Retina (tissue), 1 donor: ENCODE measurements around the gene OVCA2.

Experiments
- DNase-seq: peaks from one replicate; pipeline ENCODE4 v3.0.0-alpha.2; 2016

OVCA2 gene

DNA sequence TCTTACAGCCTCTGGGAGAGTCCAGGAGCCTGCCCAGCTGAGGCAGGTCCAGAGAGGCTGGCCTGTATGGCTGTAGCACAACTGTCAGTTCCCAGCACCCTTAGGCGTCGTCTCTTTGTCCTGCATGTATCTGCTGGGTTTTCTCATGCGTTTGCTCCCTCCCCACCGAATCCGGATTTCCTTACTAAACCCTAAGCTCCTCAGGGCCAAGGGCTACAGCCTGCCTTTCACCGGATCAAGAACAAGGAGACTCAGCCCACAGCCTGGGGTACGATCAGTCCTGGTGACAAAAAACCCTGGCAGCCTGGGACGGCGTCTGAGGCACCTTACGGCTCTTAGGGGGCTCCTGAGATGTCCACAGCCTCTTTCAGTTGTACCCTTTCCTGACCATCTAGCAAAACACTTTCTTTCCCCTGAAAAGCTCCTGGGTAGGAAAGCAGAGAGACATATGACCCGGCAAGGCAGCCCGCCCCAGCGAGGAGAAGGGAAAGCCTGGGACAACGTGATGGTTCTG, 25.3 kb downstream of the OVCA2 start:
- peak; percentile 43 for DNase-seq

DNA sequence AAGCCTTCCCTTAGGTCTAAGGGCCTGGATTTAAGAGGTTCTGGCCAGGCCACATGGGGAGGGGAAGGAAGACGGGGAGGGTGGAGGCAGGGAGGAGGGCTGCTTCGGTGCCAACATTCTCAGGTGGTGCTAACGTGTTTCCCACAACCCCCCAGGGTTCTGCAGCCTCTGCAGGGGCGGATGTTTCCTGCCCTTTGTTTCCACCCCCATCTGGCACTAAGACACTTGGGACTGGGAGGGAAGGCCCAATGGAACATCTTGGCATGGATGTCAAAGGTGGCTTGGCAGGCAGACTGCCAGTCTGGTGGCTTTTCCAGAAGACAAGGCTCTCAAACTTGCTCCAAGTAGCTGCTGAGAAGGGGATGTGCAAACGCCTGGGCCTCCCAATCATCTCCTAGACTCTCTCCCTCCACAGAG, 25.8 kb downstream of the OVCA2 start:
- no peak for DNase-seq

DNA sequence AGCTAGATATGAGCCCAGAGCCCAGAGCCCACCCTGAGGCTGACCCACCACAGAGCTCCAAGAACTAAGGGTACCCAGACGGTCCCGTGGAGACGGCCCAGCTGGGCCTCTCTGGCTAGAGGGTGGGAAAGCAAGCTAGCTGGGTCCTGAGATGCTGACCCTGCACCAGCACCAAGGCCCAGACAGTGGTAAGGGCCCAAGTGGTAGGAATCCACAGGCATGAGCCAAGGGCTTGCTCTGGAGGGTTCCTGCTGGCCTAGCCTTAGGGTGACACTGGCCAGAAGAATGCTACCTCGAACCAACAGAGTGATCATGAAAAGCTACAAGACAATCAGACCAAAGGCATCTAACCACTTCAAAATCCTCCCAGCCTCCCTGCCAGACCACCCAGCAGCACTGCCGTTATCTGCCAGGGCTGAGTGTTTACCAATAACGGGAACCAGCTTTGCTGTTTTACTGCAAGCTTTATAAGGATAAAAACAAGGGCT, 26.3 kb downstream of the OVCA2 start:
- no peak for DNase-seq

DNA sequence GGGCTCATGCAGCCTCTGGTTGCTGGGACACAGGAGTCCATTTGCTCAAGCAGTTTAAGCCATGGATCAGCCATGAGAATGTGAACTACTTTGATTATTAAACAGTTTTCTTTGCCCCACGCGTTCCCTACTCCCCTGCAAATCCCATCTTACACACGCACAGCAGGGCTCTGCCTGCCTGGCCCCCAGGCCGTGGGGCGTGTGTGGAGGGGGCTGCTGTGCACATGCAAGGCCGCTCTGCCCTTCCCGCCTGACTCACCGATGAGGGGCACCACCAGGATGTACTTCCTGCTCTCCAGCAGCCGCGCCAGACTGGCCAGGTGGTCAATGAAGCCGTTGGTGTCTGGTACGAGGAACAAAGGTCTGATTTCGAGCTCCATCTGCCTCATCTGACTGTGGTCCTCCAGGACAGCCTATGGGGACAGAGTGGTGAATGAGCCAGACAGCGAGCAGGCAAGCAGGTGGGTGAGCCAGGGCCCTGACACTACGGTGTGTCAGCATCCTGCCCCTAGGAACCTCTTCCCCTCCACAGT, 26.8 kb downstream of the OVCA2 start:
- DNase-seq, result no peak

DNA sequence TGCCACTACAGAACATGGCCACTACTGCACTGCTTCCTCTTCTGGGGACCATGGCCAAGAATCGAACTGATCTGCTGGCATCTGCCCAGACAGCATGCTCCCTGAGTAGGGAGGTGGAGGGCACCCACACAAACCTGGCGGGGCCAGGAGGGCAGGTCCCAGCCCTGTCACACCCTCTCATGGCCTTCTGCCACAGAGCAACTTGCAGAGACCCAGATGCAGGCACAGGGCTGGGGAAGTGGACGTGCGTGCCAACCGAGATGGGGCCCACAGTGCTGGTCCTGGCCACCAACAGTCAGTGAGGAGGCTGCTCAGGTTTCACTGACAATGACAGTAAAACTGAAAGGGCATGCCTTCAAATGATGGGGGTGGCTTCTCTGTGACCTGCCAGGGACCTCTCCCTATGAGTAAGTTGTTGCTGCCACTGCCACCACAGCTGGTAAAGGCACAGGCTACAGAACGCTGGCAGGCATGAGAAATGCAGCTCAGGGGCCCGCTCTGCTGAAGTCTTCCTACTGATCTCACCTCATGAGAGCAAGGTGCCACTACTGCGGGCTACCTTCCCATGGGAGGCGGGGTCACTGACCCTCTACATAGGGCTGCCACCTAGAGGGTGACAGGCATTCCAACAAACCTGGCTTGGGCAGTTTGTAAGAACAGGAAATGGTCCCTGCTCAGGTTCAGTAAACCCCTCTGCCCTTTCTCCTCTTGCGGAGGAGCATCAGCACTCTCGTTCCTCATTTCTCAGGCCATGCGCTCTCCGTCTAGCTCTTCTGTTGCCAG, 28.6 kb downstream of the OVCA2 start:
- DNase-seq, result no peak

DNA sequence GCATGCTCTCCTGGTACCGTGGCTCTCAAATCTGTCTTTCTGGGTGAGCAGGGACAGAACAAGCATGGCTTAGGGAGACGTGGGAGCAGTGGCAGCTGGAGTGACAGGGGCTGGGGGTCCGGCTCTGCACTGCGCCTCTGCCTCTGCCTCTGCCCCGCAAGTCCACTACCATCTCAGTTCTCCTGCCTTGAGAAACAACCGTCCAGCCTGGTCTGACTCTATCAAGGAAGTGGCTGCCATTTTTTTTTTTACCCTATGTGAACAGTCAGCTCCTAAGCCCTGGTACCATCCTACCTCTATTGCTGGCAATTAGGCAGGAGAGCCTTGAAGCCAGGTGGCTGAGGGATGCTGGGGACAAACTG, 29.2 kb downstream of the OVCA2 start:
- no peak for DNase-seq

DNA sequence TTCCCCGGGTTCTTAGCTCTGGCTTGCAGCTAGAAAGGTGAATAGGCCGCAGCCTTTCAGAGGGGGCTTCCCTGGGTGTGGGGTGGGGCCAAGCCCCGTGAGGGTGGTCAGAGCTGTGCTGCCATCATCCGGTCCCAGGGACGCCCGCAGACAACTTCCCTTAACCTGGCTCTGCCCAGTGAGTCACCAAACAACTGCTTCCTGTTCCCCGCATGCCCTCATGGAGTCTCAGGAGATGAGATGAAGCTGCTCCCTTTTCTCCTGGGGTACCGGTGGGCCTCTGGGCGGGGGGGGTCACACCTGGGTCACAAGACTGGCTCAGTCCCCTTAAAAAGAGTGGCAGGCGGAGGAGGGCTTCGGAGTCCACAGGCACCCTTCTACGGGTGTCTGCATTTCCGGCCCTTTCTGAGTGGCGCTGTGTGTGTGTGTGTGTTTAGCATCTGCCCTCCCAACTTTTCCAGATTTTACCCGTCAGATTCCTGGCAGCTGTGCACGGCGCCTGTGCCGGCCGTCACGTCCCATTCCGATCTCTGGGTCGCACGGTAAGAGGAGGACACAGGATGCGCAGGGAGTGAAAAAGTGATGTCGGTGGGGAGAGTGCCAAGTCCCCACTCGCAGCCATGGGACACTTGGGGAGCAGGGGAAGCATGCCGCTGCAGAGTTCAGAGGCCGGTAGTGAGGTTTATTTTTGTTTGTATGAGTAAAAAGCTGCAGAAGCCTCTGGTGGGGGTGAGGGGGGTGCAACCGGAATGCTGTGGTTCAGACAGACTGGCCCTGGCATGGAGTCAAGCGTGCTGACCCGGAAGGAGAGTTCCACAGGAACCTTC, 29.8 kb downstream of the OVCA2 start:
- DNase-seq, result no peak

DNA sequence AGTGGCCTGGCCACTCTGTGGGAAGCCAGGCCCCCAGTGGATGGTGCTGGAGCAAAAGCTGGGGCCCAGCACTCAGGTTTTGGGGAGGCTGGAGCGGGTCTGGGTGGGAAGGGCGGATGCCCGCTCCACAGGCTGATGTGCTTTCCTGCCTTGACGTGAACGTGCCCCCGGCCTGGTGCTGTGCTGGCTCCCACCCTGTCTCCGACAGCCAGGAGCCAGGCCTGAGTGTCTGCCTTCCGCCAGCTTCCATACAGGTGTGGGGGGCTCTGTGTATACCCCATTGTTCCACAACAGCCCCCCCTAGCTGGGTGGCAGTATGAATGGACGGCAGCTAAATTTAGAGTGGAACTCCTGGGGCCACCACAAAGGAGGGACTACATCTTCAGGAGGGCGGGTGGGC, 33.1 kb downstream of the OVCA2 start:
- DNase-seq, result no peak

DNA sequence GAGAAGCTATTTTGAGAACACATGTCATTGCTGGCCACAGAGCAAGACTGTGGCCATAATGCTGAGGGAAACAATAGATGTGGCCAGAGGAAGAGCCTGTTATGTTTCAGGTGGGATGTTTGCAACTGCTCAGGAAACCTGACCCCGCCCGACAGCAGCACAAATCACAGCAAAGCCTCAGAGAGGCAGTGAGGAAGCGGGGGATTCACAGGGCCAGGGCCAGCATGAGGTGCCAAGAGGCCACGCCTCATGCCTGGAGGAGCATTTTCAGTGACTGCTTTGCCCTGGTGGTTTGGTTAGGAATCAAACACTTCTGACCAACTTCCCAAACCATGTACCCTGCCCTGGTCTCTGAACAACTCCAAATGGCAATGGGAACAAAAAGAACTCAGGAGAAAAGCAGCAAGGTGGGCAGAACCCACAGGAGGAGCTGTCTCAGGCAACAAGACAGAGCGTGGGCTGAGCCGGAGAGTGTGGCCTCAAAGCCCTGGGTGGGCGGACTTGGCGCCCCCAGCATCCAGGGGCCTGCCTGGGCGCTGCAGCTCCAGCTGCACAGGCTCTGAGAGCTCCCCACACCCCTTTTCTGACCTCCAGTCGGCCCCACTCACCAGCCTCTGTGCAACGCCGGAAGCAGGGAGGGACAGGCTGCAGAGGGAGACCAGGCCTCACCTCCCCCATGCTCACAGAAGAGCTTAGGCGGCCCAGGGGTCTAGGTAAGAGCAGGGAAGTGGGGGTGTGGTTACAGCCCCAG, 33.7 kb downstream of the OVCA2 start:
- DNase-seq, result peak; percentile 30

DNA sequence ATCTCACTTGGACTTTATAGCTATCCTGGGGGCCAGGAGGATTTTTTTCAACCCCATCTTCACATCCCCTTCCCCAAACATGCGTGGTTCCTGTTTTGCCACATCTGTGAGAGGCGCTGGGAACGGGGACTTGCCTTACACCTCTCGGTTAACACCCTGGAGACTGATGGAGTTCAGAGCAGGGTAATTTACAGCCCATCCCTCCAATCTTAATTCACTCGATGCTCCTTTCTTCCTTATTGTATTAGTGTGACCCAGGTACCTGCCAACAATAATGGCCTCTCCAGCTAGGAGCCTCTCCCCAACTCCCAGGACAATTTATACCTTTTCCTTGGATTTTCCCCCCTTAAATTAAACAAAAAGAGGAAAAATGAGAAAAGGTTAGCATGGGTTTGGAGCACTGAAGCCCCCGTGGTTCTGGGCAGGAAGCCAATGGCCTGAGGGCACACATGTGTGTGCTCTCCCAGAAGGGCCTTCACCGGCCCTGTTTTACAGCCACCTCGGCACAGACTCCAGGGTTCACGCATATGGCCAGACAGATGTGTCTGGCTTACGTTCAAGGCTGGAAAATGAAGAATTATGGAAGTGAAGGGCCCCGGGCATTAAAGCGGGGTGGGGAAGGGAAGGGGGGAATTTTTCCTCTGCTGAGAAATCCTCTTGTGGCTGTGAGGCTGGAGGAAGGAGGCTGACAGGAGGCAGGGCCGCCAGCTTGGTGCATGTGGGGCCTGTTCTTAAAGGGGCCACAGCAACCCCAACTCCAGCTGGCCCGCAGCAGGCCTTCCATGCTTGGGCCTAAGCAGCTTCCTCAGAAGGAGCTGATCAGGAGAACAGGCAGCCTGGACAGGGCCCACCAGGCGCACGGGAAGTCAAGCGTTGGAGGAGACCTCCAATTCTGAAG, 34.5 kb downstream of the OVCA2 start:
- DNase-seq, result peak; percentile 43

DNA sequence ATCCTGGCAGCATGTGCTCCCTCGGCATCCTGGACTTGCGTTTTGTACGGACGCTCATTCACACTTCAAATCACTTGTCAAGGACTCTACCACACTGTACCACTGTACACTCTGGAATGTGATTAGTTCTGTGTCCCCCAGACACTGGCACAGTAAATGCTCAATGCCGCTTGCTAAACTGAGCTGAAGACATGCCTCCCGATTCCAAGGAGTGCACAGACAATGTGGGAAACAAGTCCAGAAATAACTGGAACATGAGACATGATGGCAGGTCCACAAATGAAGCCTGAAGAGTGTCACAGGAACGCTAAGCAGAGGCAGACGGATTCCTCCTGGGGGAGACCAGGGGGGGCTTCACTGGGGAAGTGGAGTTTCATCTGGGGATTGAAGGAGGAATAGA, 35.2 kb downstream of the OVCA2 start:
- no peak for DNase-seq

DNA sequence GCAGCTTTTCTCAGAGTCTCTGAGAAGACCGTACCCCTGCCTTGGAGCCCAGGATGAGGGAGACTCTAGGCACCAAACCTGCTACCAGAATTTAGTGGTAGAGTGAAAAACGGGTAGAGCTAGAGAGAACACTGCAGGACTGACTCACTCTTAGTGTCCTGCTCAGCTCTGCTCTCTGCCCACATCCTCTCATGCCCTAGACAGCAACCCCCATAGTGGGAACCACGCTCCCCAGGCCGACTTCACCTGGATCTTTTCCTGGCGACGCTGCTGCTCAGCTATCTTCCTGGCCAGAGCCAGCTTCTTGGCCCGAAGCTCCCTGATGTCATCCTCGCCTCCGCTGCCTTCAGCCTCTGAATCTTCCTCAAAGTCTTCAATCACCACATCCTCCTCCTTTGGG, 39.7 kb downstream of the OVCA2 start:
- DNase-seq, result no peak

DNA sequence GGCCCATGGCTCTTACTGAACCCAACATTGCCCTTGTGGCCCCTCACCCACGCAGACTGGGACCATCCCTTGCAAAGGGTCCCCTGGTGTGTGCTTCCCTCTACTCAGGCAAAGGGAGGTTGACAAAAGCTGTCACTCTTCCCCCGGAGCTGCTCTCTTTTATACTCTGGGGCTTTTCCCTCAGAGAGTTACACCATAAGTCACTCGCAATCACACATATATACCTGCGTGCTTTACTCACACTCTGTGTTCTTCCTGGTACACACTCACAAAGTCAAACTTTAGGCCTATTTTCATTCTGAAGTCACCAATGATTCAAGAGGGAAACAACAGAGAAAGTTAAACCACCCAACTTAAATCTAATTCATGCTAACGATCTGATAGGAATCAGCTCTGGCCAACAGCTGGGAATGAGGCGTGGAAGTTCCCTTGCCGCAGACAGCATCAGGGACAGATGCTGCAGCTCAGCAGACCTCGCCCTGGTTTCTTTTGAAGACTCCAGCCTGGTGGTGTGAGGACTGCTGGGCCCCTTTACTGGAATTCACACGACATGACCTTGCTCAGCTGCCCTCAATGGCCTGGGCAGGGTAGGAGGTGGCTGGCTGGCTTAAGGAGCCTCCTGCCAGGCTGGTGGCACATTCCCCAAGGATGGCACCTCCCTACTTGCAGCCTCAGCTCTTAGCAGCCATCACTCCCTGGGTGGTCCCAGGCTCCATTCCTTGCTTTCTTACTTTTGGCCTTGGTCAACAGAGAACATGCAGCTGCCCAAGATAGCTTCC, 40.4 kb downstream of the OVCA2 start:
- no peak for DNase-seq

DNA sequence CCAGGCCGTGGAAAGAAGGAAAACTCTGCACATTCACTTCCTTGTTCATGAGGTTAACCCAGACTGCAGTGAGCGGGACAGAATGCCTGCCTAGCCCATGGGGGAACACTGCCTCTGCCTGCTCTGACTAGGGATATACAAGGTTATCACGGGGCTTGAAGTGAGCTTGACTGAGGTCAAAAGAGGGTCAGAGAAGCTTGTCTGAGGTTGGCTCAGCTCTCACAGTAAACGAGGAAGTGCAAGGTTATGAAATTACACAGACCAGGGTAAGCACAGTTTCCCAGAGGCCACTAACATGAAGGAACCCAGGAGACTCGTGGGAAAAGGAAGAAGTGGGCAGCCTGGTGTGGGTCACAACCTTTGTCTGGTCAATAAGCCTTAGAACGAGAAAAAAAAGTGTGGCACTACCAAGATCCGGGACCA, 41.8 kb downstream of the OVCA2 start:
- DNase-seq, result no peak

DNA sequence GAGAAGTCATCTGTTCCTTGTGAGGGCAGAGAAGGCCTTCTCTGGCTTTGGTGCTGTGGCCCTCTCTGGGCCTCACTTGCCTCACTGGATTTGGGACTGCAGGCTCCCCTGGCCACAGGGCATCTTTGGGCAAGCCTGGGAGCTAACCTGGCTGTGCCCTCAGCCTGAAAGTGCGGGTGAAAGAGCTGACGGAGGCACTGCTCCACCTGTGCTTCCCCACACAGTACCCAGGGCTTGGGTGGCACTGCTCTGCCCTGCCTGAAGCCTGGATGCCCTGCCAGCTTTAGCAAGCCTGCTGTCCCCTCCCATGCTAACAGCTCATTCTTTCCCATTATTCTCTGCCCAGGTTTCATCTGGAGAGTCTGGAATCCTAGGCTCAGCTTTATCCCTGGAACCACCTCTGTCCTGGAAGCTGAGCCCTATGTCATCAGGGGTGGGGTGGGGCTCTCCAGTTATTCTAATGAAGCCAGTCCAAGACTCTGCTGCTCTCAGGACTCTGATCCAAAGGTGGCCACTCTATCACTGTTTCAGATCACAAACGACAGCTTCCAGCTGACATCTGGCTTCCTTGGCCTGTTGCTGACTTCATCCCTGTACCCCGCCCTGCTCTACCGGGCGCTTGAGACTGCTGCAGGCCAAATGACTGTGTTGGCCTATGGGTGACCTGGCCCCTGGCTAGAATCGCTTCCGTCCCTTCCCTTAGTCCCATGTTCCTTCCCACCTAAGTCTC, 42.4 kb downstream of the OVCA2 start:
- DNase-seq, result no peak

DNA sequence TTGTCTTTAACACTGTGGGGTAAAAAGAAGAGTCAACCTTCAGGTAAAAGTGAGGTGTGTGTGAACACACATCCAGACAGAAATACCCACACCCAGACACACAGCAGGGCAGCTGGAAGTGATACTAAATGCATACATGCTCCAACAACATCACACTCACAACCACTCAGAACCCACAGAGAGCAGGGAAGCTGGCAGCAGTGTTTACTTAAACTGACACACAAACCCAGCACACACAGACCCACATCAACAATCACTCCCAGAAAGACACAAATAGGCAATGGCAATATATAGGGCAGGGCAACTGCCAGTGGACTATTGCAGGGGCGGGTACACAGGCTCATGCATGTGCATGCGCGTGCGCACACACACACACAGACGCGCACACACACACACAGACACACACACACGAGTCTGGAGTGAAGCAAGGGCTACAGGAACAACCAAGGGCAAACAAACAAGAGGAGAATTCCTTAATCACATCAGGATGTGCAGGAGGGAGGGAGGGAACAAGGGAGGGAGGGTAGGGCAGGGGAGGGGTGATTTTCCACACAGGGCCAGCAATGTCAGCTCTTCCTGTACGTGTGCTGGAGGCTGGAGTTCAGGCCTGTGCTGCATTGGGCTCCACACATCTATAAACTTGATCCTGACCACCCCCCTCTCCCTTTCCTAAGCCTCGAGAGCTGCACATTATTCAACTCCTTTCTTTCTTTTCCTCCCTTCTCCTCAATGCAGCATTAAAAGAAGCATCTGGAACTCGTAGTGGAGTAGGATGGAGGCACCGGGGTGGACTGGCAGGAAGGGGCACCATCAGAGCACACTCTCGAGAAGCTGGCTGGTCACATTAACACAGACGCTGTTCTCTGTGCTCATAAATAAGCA, 43.2 kb downstream of the OVCA2 start:
- DNase-seq, result no peak

DNA sequence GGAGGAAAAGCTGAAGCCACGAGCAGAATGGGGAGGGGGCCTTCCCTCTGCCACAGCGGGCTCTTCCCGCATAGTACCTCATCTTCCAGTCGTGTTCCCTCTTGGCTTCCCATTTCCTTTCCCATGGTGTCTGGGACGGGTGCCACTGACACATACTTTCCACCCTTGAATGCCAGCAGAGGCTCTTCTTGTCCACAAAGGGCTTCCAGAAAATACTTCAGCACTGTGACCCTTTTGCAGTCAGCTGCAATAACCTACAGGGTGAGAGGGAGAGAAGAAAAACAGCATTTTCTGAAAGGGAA, 43.8 kb downstream of the OVCA2 start:
- no peak for DNase-seq

DNA sequence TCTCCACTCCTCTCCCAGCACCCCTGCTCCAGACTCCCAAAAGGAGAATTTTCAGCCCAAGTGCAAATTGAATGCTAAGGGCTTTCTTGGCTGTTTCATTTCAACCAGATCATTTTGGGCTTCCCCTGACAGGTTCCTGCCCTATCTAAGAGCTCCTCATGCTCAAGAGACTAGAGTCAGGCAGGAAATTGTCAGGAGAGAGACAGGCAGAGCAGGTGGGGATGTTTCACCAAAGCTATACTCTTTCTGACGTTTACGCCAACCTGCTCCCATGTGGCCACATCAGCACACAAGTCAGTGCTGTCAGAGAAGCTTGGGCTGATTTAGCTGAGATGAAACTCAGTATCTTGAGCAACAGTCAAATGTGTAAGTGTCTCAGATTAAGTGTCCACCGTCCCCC, 44.5 kb downstream of the OVCA2 start:
- DNase-seq, result no peak

DNA sequence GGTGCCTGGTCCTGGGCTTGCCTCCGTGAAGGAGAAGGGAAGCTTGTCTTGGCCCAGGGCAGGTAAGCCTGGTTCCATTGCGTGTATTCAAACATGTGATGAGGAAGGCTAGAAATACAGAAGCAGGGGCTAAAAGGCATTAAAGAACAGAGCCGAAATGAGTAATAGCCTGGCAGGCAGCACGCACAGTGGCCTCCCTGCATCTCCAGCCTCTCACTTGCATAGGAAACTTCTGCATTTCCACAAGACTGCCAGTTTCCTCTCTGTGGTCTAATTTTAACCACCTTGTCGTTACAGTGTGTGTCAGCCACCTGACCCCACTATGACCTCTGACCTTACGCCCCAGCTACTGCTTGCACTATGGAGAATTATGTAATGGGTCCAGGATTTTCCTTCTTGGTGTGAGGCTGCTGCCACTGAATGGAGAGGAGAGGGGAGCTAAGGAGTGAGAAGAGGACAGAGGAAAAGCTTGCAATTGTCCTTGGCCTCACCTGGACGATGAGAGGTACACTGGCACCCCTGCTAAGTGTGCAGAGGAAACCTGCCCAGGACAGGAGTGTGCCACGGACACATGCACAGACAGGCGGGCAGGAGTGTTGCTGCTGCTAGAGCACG, 45.9 kb downstream of the OVCA2 start:
- DNase-seq, result no peak
